ENCODE measurements around the gene OR52I2.

Gene OR52I2

DNA sequence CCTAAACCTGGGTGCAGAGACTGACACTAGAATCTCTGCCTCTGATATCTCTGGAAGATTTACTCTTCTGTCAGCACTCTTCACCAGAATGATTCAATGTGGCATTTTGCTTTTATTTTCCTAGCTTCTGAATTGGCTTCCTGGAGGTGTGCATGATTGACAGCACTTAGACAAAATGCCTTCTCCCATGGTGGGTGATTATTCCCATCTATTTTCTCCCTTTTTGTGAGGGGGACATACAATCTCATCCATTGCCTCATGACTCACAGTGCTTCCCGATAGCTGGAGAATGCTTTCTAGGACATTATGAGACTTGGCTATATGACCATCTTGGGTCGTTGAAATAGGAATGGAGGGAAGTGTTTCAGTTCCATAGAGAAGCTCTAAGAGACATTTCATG, 30.4 kb downstream of the OR52I2 start:
- peaks cover 14% of the 10 kb centered on the region for H3K4me1 ChIP-seq (ENCODE audit: control insufficient read depth, low read length)
- TF ChIP-seq, protein P1, sequence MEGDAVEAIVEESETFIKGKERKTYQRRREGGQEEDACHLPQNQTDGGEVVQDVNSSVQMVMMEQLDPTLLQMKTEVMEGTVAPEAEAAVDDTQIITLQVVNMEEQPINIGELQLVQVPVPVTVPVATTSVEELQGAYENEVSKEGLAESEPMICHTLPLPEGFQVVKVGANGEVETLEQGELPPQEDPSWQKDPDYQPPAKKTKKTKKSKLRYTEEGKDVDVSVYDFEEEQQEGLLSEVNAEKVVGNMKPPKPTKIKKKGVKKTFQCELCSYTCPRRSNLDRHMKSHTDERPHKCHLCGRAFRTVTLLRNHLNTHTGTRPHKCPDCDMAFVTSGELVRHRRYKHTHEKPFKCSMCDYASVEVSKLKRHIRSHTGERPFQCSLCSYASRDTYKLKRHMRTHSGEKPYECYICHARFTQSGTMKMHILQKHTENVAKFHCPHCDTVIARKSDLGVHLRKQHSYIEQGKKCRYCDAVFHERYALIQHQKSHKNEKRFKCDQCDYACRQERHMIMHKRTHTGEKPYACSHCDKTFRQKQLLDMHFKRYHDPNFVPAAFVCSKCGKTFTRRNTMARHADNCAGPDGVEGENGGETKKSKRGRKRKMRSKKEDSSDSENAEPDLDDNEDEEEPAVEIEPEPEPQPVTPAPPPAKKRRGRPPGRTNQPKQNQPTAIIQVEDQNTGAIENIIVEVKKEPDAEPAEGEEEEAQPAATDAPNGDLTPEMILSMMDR (IDR thresholded peaks at IDR 0.05; ENCODE audit: low read depth, low read length, poor library complexity, severe bottlenecking): no peak
- TF ChIP-seq EZH2phosphoT487 (IDR thresholded peaks at IDR 0.05; ENCODE audit: borderline replicate concordance, low read length): no peak
- H3K79me2 ChIP-seq (ENCODE audit: control insufficient read depth, low read length): peaks cover 4% of the 10 kb centered on the region
- no peaks in the 10 kb centered on the region for H4K20me1 ChIP-seq (ENCODE audit: control insufficient read depth, insufficient read depth, low read depth, low read length)
- H3K27me3 ChIP-seq (ENCODE audit: control insufficient read depth, low read length): no peaks in the 10 kb centered on the region
- H3K9me3 ChIP-seq (ENCODE audit: control insufficient read depth, insufficient read depth, low read length): peaks cover 6% of the 10 kb centered on the region; the same call in 1 of the 2 replicates
- no peaks in the 10 kb centered on the region for H3F3A ChIP-seq (ENCODE audit: control insufficient read depth, insufficient read depth)
- no peaks in the 10 kb centered on the region for H3K36me3 ChIP-seq (ENCODE audit: control insufficient read depth, low read length)
- H3K4me3 ChIP-seq (ENCODE audit: low read length): no peak overlapping the region
- no peak overlapping the region for H3K4me2 ChIP-seq (ENCODE audit: low read length)
- no peak overlapping the region for H3K27ac ChIP-seq (ENCODE audit: low read depth, low read length)
- no peaks in the 10 kb centered on the region for H3K9me2 ChIP-seq (replicated peaks; ENCODE audit: control insufficient read depth, low read length)

DNA sequence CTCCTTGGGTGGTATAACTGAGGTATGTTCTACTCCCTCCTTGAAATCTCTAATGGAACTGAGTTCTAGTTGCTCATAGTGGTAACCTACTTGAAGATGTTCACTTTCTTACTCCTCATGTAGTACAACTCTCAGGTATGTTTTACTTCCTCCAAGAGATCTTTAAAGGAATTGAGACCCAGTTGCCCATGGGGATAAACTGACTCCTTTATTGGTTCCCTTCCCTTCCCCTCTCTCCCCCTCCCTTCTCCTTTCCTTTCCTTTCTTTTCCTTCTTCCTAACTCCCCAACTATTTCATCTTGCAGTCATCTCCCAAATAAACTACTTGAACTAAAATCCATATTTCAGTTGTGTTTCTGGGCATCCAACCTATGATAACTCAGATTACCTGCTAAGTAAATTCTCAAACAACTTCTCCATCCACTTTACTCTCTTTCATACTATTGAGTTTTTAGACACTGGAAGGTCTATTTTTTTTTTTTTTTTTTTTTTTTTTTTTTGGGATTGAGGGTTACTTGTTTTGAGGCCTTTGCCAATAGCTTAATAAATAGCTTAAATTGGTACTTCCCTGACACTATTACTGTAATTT, 34.4 kb downstream of the OR52I2 start:
- Histone ChIP-seq H3F3A (ENCODE audit: control insufficient read depth, insufficient read depth) (no peaks in the 10 kb centered on the region), H3K36me3 (ENCODE audit: control insufficient read depth, low read length) (no peaks in the 10 kb centered on the region), H3K4me3 (ENCODE audit: low read length) (no peak overlapping the region)

DNA sequence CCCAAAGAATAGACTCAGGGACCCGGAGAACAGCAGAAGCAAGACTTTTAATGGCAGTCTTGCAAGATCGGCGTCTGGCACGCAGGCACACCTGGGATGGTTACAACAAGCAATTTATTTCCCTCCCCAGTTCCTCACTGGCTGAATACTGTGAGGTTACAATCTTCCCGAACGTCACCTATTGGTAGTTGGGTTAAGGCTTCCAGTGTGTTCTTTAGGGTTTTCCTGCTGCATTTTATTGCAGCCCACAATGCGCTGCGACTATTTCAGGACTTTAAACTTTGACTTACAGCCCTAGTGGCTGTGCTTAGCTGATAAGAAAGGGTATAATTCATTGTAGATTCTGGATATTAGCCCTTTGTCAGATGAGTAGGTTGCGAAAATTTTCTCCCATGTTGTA, 38.0 kb downstream of the OR52I2 start:
- H3K9me2 ChIP-seq (replicated peaks; ENCODE audit: control insufficient read depth, low read length): no peaks in the 10 kb centered on the region
- TF ChIP-seq, protein P1 (IDR thresholded peaks at IDR 0.05; ENCODE audit: low read depth, low read length, poor library complexity, severe bottlenecking): no peak
- TF ChIP-seq EZH2phosphoT487 (IDR thresholded peaks at IDR 0.05; ENCODE audit: borderline replicate concordance, low read length): no peak
- no peak overlapping the region for H3K27ac ChIP-seq (ENCODE audit: low read depth, low read length)

More for the DNA sequence above, 34.4 kb downstream of the OR52I2 start:
- Histone ChIP-seq H3K27me3 (ENCODE audit: control insufficient read depth, low read length) (no peaks in the 10 kb centered on the region), H3K4me1 (ENCODE audit: control insufficient read depth, low read length) (no peaks in the 10 kb centered on the region), H3K9me2 (replicated peaks; ENCODE audit: control insufficient read depth, low read length) (no peaks in the 10 kb centered on the region), H3K27ac (ENCODE audit: low read depth, low read length) (no peak overlapping the region), H3K79me2 (ENCODE audit: control insufficient read depth, low read length) (no peaks in the 10 kb centered on the region), H3K4me2 (ENCODE audit: low read length) (no peak overlapping the region), H3K9me3 (ENCODE audit: control insufficient read depth, insufficient read depth, low read length) (no peaks in the 10 kb centered on the region), H4K20me1 (ENCODE audit: control insufficient read depth, insufficient read depth, low read depth, low read length) (no peaks in the 10 kb centered on the region)
- TF ChIP-seq, protein P1 (IDR thresholded peaks at IDR 0.05; ENCODE audit: low read depth, low read length, poor library complexity, severe bottlenecking): no peak
- no peak for TF ChIP-seq EZH2phosphoT487 (IDR thresholded peaks at IDR 0.05; ENCODE audit: borderline replicate concordance, low read length)

More for the DNA sequence above, 38.0 kb downstream of the OR52I2 start:
- no peaks in the 10 kb centered on the region for H3K9me3 ChIP-seq (ENCODE audit: control insufficient read depth, insufficient read depth, low read length)
- H3K4me2 ChIP-seq (ENCODE audit: low read length): no peak overlapping the region
- no peaks in the 10 kb centered on the region for H3K36me3 ChIP-seq (ENCODE audit: control insufficient read depth, low read length)
- H3K4me1 ChIP-seq (ENCODE audit: control insufficient read depth, low read length): no peaks in the 10 kb centered on the region
- no peaks in the 10 kb centered on the region for H3K27me3 ChIP-seq (ENCODE audit: control insufficient read depth, low read length)
- no peaks in the 10 kb centered on the region for H4K20me1 ChIP-seq (ENCODE audit: control insufficient read depth, insufficient read depth, low read depth, low read length)
- no peaks in the 10 kb centered on the region for H3K79me2 ChIP-seq (ENCODE audit: control insufficient read depth, low read length)
- H3K4me3 ChIP-seq (ENCODE audit: low read length): no peak overlapping the region
- H3F3A ChIP-seq (ENCODE audit: control insufficient read depth, insufficient read depth): no peaks in the 10 kb centered on the region
